Panc1 (cell line): Measurements from ENCODE around the gene ANP32B.

Experiments
- CTCF ChIP-seq: fragments of 450-650 bp; IDR thresholded peaks from 2 replicates; pipeline ENCODE4 v1.5.1; 2017; ENCODE audit warnings: mild to moderate bottlenecking
- POLR2AphosphoS5 ChIP-seq: IDR thresholded peaks from 2 replicates; pipeline ENCODE4 v1.6.1; 2012; ENCODE audit warnings: mild to moderate bottlenecking, low read depth, low read length, moderate library complexity
- REST ChIP-seq, 2 experiments: IDR thresholded peaks; 2 replicates each; pipeline ENCODE4 v1.6.1; 2011 to 2012; ENCODE audit warnings: low read depth in 2 of 2, control low read depth in 1 of 2, low read length in 1 of 2, mild to moderate bottlenecking in 1 of 2, moderate library complexity in 1 of 2; ENCODE audit not compliant: insufficient read depth in 1 of 2

- TF ChIP-seq CTCF (no peak), REST (IDR thresholded peaks at IDR 0.05; ENCODE audit: insufficient read depth in 1 of 2, low read depth in 2 of 2, low read length in 1 of 2) (no peak), POLR2AphosphoS5 (no peak)
These were observed 67.2 kb downstream of the ANP32B start for GRCh38 chr9:98050351-98050750.
